Suppressor macrophage (primary cell): ENCODE measurements around the gene UBE2G1.

ENCODE experiments used
- DNase-seq, 4 experiments: peaks; one replicate each; pipeline ENCODE4 v3.0.0-alpha.2; 2020 to 2022

Gene UBE2G1

DNA sequence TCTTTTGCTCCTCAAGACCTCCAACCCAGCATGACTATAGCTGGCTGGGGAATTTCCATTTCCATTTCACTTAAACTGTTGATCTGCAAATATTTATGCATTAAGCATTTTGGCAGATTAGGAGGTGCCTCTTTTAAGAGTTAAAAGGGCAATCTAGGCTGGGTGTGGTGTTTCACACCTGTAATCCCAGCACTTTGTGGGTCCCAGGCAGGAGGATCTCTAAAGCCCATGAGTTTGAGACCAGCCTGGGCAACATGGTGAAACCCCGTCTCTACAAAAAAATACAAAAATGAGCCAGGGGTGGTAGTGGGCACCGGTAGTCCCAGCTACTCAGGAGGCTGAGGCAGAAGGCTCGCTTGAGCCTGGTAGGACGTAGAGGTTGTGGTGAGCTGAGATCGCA is 119.8 kb downstream of the UBE2G1 start:
- no peak for DNase-seq

DNA sequence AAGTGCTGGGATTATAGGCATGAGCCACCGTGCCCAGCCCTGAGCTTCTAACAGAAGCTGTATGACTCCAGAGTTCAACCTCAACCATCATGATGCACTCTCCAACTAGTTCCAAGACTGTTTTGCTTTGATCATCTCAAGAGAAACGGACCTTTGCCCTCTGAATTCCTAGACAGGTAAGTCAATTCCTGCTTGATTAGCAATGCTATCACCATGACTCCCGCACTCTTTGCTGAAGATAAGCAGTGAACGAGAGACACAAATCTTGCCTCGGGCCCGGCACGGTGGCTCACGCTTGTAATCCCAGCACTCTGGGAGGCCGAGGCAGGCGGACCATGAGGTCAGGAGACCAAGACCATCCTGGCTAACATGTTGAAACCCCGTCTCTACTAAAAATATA is 124.9 kb downstream of the UBE2G1 start:
- no peak for DNase-seq

DNA sequence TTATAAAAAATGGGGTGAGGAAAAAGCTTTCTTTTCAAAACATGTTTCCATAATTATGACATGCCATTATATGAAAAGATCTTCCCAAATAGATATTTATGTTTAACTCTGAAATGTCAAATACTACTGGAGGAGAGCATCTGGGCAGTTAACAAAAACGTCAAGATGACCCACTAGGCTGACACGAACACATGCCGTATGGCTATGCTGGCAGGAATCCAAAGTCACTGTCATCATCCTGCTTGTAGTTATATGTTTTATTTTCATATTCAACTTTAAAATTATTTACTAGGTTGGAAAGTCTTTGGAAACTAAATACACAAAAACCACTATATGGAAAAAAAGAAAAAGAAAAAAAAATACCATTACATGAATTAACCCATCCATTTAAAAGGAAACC is 130.0 kb downstream of the UBE2G1 start:
- no peak for DNase-seq

DNA sequence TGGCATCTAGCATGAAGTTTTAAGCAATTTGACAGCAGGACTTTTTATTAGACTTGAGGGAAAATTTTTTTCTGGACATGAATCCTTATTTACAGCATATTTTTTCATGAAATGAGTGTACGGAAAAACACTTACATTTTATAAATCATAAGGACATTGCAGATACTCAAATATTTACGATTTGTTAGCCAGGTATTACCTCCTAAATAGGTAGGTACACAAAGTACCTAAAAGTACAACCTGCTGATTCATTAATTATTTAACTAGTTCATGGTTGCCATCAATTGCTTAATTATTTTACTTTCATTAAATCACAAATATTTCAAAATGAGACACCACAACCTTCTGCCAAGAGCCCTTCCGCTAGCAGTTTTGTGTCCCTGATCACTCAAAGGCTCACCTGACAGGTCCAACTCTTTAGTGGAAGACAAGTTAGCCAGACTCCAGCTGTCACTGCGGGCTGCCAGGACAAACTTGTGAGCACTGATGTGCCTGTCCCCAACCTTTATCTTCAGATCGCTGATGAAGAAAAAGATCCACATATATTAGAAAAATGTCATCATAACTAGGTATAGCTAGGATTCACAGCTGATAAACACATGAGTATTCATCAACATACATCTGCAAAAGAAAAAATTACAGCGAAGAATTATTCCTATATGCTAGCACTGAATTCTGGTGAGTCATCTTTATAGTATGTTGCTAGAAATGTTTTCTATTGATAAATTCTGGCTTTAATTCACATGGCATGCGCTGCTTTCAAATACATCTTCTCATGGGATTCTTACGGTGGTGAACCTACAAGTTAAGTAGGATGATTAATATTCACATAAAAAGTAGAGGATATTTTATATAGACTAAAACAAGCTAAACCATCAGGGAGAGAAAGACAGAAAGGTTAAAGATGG is 130.8 kb downstream of the UBE2G1 start:
- DNase-seq: no peak

DNA sequence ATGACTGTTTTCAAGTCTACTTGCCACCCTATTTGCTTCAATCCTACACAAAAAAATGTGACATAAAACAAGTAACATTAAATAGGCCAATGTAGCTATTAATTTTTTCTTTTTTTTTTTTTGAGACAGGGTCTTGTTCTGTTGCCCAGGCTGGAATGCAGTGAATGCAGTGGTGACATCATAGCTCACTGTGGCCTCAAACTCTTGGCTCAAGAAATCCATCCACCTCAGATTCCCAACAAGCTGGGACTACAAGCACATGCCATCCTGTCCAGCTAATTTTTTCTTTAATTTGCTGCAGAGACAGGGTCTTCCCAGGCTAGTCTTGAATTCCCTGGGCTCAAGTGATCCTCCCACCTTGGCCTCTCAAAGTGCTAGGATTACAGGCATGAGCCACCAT is 132.1 kb downstream of the UBE2G1 start:
- no peak for DNase-seq

DNA sequence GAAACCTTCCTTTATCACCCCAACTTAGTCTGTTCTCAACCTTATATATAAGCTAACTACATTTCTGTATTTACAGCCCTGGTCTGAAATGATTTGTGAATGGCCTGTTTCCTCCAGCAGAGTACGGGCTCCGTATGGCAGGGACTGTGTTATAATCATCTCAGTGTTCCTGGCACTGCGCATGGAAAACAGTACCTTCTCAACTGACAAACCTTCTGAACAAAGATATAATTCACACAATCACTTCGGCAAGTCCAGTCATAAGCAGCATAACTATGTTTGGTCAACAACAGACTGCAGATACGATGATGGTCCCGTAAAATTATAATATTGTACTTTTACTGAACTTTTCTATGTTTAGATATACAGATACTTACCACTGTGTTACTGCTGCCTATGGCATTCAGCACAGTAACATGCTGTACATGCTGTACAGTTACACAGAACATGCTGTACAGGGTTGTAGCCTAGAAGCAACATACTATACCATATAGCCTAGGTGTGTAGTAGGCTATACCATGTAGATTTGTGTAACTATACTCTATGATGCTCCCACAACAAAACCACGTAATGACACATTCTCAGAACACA is 132.7 kb downstream of the UBE2G1 start:
- DNase-seq: no peak

DNA sequence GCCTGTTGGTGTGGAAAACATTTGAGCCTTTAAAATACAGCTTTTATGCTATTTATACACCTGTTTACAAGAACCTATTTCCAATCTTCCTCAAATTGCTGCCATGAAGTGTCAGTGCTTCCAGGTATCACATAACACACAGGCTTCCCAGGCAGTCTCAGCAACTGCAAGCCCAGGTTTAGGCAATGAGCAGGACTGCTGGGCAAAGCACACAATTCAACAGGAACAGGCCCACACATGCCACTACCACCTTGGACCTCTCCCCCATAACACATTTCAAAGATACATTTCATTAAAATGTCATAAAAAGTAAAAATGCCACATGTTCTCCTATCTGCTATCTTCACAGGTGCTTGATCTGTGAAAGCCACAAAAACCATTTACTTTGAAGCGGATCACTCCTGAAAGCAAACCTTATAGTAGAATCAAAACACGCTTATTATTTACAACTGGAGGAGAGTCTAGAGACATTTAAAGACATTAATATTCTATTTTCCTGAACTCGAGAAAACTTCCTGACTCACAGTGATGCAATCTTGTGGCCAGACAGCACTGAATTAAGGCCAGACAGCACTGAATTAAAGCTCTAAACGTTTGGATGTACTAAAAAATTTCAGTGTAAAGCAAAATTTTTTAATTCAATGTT is 134.2 kb downstream of the UBE2G1 start:
- DNase-seq: no peak

DNA sequence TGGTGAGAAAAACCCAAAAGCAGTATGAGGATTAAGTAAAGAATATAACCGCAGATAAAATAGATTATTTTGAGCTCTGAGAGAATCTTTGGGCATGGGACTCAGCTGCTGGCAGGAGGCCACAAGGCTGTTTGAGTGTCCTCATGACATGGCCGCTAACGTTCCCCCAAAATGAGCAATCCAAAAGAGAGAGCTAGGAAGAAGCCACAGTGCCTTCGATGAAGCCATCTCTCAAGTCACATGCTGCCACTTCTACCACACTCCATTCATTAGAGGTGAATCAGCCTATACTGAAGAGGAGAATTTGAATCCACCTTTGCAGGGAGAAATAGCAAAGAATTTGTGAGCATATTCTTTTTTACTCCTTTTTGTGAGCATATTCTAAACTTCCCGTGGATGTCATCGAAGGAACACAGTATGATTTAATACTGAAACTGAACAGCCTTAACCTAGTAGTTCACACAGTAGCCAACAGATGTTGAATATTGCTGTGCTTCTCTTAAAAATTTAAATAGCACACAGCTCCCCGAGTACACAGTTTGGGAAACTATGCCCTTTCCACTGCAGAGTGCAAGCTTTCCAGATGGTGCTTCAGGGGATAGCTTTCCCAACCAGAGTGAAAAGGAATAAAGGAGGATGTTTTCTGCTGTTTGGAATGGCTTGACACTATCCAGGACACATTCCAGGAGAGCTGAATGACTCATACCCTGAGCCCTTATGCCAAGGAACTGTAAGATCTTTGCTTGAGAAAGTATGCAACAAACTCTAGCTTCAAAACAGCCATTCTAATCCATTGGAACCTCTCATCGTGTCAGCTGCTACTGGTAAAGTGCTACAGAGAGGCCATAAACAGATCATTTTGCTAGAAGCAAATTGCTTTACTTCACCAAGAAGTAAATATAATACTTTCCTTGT is 136.6 kb downstream of the UBE2G1 start:
- DNase-seq: no peak

DNA sequence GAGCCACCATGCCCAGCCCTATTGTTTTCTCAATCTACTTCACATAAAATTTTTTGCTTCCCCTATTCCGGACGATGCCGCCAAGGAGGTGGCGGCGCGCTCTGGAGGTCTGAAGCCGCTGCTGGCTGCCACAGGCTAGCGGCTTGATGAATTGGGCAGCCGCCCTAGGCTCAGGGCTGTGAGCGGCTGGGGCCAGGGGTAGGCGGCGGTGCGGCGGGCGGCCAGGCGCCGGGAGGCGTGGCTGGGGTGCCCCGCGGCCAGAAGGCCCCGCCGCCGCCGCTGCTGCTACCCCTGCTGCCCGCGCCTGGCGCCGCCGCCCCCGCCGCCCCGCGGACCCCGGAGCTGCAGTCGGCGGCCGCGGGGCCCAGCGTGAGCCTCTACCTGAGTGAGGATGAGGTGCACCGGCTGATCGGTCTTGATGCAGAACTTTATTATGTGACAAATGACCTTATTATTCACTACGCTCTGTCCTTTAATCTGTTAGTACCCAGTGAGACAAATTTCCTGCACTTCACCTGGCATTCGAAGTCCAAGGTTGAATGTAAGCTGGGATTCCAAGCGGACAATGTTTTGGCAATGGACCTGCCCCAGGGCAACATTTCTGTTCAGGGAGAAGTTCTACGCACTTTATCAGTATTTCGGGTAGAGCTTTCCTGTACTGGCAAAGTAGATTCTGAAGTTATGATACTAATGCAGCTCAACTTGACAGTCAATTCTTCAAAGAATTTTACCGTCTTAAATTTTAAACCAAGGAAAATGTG is 144.4 kb downstream of the UBE2G1 start:
- no peak for DNase-seq

DNA sequence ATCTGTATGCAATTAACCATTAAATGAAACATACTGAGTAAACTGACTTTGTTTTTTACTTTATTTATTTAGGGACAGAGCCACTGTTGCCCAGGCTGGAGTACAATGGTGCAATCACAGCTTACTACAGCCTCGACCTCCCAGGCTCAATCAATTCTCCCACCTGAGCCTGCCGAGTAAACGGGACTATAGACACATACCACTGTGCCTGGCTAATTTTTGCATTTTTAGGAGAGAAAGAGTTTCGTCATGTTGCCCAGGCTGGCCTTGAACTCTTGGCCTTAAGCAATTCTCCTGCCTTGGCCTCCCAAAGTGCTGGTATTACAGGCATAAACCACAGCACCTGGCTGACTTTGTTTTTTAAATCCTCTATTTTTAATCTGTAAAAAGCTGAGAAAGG is 145.3 kb downstream of the UBE2G1 start:
- no peak for DNase-seq

DNA sequence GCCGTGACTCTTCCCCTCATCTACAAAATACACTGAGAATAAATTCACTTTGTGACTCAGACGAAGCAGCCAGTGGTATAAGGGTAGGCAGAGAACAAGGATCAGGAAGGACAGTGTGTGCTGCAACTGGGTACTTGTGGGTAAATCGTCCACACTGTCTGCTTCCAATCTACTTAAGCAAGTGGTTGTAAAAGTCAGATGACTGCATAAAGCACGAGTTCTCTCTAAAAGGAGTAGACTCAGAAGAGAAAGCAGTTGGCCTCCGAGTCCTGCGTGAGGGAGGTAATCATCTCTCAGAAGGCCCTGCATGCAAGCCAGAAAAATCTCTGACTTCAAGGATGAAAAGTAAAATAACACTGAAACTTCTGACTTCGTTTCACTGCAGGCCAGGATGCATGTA is 145.8 kb downstream of the UBE2G1 start:
- DNase-seq: no peak
